CD4-positive, alpha-beta T cell treated with Interleukin-4 for 4 hours (primary cell): ENCODE data around the gene MRPL11.
"Not testable (repeated sequence)": the region's sequence is repeated elsewhere in the genome, so short reads cannot be mapped to it uniquely, and the experiment has no call there.

Source experiments
- DNase-seq: peaks from one replicate; pipeline ENCODE4 v3.0.0-alpha.2; 2020

MRPL11 gene

DNA sequence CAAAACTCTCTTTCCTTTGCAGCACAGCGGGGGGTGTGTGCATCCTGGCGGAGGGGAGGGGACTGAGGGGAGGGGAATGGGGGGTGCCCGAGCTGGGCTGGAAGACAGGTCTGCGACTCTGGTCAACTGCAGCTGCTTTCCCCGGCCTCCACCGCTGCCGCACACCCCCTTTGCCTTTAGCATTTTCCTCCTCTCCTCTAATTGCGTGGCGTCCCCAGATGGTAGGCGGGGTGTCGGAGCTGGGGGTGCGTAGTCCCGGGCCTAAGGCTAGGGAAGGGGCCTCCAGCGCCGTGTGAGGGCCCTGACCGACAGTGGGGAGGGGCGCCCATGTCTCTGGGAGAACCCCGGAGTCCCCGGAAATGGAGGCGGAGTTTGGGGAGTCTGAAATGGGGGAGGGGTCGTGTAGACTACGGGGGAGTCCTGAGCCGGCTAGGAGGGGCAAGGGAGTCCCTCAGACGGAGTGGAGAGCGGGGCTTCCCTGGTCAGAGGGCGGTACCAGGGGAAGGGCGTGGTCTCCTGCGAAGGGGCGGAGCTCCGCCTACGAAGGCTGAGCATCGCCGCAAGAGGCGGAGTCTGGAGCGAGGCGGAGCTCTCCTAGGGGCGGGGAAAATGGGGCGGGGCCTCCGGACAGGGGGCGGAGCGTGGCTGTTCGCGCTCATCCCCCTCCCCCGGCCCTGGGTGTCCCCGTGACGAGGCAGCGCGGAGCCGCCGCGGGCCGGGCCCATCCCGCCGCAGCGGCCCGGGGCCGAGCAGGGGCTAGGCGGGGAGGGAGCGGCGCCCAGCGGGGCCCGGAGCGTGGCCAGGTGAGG lies 27.8 kb upstream of the MRPL11 start, which contains the start of gene PELI3:
Gene PELI3 (plus strand): TSS at position 681 of the 809 bp plus-strand sequence. CDS start 1,224 bp downstream, outside the sequence.
- peak; percentile 89 for DNase-seq

GRCh38 chr11:66465373-66466224 lies 27.0 kb upstream of the MRPL11 start:
- DNase-seq, result no peak

GRCh38 chr11:66464916-66465315 lies 26.3 kb upstream of the MRPL11 start:
- no peak for DNase-seq

DNA sequence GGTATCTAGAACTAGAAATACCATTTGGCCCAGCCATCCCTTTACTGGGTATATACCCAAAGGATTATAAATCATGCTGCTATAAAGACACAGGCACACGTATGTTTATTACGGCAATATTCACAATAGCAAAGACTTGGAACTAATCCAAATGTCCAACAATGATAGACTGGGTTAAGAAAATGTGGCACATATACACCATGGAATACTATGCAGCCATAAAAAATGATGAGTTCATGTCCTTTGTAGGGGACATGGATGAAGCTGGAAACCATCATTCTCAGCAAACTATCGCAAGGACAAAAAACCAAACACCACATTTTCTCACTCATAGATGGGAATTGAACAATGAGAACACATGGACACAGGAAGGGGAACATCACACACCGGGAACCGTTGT lies 25.5 kb upstream of the MRPL11 start:
- DNase-seq, result not testable (repeated sequence)

DNA sequence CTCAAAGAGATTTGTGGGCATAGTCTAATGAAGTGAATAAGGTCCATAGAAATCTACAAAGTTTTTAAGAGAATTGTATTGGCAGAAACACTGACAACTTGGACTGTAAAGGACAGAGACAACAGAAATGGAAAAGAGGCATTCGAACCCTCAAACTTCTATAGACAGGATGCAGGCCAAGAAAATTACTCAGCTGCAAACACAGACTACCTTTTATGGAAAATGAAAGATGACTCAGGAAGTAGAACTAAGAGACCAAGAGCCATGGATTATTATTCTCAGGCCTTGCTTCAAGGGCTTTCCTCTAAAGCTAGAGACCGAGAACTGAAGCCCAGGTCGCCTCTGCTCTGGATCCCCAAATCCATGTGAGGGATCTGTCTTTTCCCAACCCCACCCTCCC lies 24.3 kb upstream of the MRPL11 start:
- DNase-seq, result no peak

- no peak for DNase-seq
Observed at GRCh38 chr11:66462010-66462409, 23.4 kb upstream of the MRPL11 start.

- no peak for DNase-seq
Observed at GRCh38 chr11:66459138-66459778, 20.6 kb upstream of the MRPL11 start.

DNA sequence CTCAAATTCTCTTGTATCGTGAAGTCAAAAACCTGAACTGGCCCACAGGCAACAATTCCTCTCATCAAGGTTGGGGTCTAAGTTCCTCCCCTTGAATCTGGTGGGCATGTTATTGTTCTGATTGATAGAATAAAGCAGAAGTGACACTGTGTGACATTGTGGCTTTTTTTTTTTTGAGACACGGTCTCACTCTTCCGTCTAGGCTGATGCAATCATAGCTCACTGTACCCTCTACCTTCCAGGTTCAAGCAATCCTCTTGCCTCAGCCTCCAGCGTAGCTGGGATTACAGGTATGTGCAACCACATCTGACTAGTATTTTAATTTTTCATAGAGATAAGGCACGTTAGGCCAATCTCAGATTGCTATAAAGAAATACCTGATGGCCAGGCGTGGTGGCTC lies 19.2 kb upstream of the MRPL11 start:
- no peak for DNase-seq

GRCh38 chr11:66454828-66455227 lies 16.2 kb upstream of the MRPL11 start:
- DNase-seq, result no peak

GRCh38 chr11:66454247-66454646 lies 15.6 kb upstream of the MRPL11 start:
- no peak for DNase-seq

DNA sequence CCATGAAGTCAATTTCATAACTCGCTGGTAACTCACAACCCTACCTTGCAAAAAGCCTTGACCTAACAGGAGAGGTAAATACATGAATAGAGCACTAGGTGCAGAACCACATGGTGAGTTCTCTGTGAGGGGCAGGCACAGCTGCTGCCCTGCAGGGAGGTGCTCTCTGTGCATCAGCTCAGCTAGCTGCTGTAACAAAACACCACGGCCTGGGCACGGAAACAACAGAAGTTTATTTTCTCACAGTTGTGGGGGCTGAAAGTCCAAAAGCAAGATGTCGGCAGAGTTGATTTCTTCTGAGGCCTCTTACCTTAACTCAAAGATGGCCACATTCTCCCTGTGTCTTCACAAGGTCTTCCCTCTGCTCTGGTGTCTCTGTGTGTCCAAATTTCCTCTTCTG lies 13.0 kb upstream of the MRPL11 start:
- no peak for DNase-seq

DNA sequence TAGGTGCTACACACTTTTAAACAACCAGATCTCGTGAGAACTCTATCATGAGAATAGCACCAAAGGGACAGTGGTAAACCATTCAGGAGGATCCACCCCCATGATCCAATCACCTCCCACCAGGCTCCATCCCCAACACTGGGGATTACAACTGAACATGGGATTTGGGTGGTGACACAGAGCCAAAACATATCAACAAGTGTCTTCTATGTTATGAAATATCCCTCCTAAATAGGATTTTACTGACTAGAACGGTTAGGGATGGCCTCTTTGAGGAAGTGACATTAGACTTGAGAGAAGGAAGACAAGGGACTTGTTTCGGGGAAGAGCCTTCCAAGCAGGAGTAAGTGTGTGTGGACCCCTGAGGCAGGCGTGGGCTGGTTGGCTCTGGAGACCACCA lies 11.9 kb upstream of the MRPL11 start:
- DNase-seq, result no peak

GRCh38 chr11:66448523-66448922 lies 9.9 kb upstream of the MRPL11 start:
- DNase-seq, result no peak

GRCh38 chr11:66447012-66447411 lies 8.4 kb upstream of the MRPL11 start:
- DNase-seq, result no peak

- no peak for DNase-seq
Observed at GRCh38 chr11:66443602-66444001, 5.0 kb upstream of the MRPL11 start.

DNA sequence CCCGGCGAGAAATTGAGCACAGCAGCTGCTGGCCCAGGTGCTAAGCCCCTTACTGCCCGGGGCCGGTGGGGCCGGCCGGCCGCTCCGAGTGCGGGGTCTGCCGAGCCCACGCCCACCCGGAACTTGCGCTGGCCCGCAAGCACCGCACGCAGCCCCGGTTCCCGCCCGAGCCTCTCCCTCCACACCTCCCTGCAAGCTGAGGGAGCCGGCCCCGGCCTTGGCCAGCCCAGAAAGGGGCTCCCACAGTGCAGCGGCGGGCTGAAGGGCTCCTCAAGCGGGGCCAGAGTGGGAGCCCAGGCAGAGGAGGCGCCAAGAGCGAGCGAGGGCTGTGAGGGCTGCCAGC lies 2.3 kb upstream of the MRPL11 start:
- DNase-seq, result not testable (repeated sequence)

DNA sequence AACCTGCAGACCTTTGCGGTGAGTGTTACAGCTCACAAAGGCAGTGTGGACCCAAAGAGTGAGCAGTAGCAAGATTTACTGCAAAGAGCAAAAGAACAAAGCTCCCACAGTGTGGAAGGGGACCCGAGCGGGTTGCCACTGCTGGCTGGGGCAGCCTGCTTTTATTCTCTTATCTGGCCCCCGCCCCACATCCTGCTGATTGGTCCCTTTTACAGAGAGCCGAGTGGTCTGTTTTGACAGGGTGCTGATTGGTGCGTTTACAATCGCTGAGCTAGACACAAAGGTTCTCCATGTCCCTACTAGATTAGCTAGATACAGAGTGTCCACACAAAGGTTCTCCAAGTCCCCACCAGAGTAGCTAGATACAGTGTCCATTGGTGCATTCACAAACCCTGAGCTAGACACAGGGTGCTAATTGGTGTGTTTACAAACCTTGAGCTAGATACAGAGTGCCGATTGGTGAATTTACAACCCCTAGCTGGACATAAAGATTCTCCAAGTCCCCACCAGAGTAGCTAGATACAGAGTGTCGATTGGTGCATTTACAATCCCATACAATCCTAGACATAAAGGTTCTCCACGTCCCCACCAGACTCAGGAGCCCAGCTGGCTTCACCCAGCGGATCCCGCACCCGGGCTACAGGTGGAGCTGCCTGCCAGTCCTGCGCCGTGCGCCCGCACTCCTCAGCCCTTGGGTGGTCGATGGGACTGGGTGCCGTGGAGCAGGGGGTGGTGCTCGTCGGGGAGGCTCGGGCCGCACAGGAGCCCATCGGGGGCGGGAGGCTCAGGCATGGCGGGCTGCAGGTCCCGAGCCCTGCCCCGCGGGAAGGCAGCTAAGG lies 1.7 kb upstream of the MRPL11 start:
- DNase-seq, result not testable (repeated sequence)

GRCh38 chr11:66437979-66438503 lies 607 bp downstream of the MRPL11 start:
- DNase-seq, result no peak

- no peak for DNase-seq
Observed at GRCh38 chr11:66432597-66432996, 6.1 kb downstream of the MRPL11 start.

GRCh38 chr11:66431871-66432329 lies 6.7 kb downstream of the MRPL11 start:
- not testable (repeated sequence) for DNase-seq

DNA sequence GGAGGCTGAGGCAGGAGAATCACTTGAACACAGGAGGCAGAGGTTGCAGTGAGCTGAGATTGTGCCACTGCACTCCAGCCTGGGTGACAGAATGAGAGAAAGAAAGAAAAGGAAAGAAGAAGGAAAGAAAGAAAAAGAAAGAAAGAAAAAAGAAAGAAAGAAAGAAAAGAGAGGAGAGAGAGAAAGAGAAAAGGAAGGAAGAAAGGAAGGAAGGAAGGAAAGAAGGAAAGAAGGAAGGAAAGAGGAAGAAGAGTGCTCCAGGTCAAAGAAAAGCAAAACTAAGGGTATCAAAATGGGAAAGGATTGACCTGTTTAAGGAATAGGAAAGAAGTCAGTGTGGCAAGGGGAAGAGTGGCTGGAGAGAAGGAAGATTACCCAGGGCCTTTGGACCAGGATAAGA lies 7.4 kb downstream of the MRPL11 start:
- not testable (repeated sequence) for DNase-seq

GRCh38 chr11:66429983-66430602 lies 8.6 kb downstream of the MRPL11 start:
- peak; percentile 57 for DNase-seq
